Measurements from ENCODE around the gene JAK1. TPM values are rescaled to one million over a fixed set of nuclear protein-coding genes. Genes with fewer than 3 reads are reported as not detected.

The JAK1 gene
- total and polyA plus RNA-seq, 3 experiments from 2014 or later, result 106 to 300 (median 108) TPM

- Mint-ChIP-seq H3K27ac (no peak overlapping the region), H3K27me3 (no peaks in the 10 kb centered on the region), H3K9me3 (no peaks in the 10 kb centered on the region), H3K4me3 (no peak overlapping the region), H3K4me1 (peaks cover 11 to 56% (median 54%) of the 10 kb centered on the region in 3 donors), H3K36me3 (peaks cover 0 to 4% (median 1%) of the 10 kb centered on the region in 3 donors)
- ChIA-PET POLR2A (no interaction called here), CTCF (no interaction called here)
- DNase-seq, result no peak
- Histone ChIP-seq H3K27me3 (ENCODE audit: insufficient read depth, low read length, poor library complexity, severe bottlenecking) (no peaks in the 10 kb centered on the region), H3K4me1 (ENCODE audit: insufficient read depth, low read length) (peaks cover 93% of the 10 kb centered on the region), H3K9me3 (ENCODE audit: low read length) (no peaks in the 10 kb centered on the region), H3K36me3 (ENCODE audit: insufficient read depth, low read length) (no peaks in the 10 kb centered on the region), H3K27ac (ENCODE audit: low read depth, low read length) (no peak overlapping the region), H3K4me3 (ENCODE audit: low read length) (no peak overlapping the region)
These were observed 11.0 kb downstream of the JAK1 start for GRCh38 chr1:64955097-64956009.

DNA sequence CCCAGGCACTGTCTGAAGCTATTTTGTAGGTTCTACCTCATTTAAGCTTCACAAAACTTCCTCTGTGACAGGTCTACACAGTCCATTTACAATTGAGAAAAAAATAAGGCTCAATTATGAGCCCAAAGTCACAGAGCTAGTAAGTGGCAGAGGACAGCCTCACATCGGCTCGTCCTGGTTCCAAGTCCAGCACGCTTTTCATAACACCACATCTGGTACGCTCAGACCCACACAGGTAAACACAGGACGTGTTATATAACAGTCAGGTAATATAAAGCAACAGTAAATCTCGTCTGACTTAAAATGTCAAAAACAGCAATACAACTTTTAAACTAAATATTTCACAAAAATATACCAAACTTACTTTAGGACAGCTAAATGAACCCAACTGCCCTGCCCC, 13.1 kb downstream of the JAK1 start:
- H3K4me3 Mint-ChIP-seq, result no peak overlapping the region
- peaks cover 32 to 55% (median 49%) of the 10 kb centered on the region in 3 donors for H3K4me1 Mint-ChIP-seq
- H3K27ac Mint-ChIP-seq, result peak overlapping the region in 5 of 8 donors; percentile 29 to 39 (median 32)
- no peak overlapping the region for H3K27ac ChIP-seq (ENCODE audit: low read depth, low read length)
- H3K9me3 ChIP-seq (ENCODE audit: low read length), result no peaks in the 10 kb centered on the region
- no peaks in the 10 kb centered on the region for H3K27me3 ChIP-seq (ENCODE audit: insufficient read depth, low read length, poor library complexity, severe bottlenecking)
- H3K27me3 Mint-ChIP-seq, result no peaks in the 10 kb centered on the region
- H3K36me3 Mint-ChIP-seq, result peaks cover 0 to 4% (median 1%) of the 10 kb centered on the region in 3 donors
- H3K9me3 Mint-ChIP-seq, result no peaks in the 10 kb centered on the region
- ChIA-PET POLR2A (interaction anchor here (1.5 kb wide), 1 partner anchor 13 kb away, joined by 4 read pairs; the partner anchor contains the start of gene JAK1), CTCF (no interaction called here)
- H3K4me3 ChIP-seq (ENCODE audit: low read length), result no peak overlapping the region
- H3K36me3 ChIP-seq (ENCODE audit: insufficient read depth, low read length), result no peaks in the 10 kb centered on the region
- no peak for DNase-seq
- H3K4me1 ChIP-seq (ENCODE audit: insufficient read depth, low read length), result peaks cover 91% of the 10 kb centered on the region

- no peak overlapping the region for H3K4me3 ChIP-seq (ENCODE audit: low read length)
- Mint-ChIP-seq H3K4me1 (peaks cover 60 to 78% (median 67%) of the 10 kb centered on the region in 3 donors), H3K27ac (peak overlapping the region in 7 of 8 donors; percentile 6 to 75 (median 47)), H3K27me3 (no peaks in the 10 kb centered on the region), H3K36me3 (peaks cover 0 to 8% (median 0%) of the 10 kb centered on the region in 3 donors), H3K9me3 (no peaks in the 10 kb centered on the region), H3K4me3 (peak overlapping the region in 6 of 7 donors; percentile 10 to 62 (median 48))
- ChIA-PET CTCF (no interaction called here), POLR2A (interaction anchor here (0.8 kb wide), 1 partner anchor 16 kb away, joined by 4 read pairs; the partner anchor contains the start of gene JAK1)
- H3K4me1 ChIP-seq (ENCODE audit: insufficient read depth, low read length), result peaks cover 84% of the 10 kb centered on the region
- no peak overlapping the region for H3K27ac ChIP-seq (ENCODE audit: low read depth, low read length)
- H3K36me3 ChIP-seq (ENCODE audit: insufficient read depth, low read length), result no peaks in the 10 kb centered on the region
- no peak for DNase-seq
- H3K9me3 ChIP-seq (ENCODE audit: low read length), result no peaks in the 10 kb centered on the region
- H3K27me3 ChIP-seq (ENCODE audit: insufficient read depth, low read length, poor library complexity, severe bottlenecking), result no peaks in the 10 kb centered on the region
These were observed 16.0 kb downstream of the JAK1 start for GRCh38 chr1:64950284-64950809.

GRCh38 chr1:64948905-64949833, 17.2 kb downstream of the JAK1 start:
- Histone ChIP-seq H3K36me3 (ENCODE audit: insufficient read depth, low read length) (no peaks in the 10 kb centered on the region), H3K9me3 (ENCODE audit: low read length) (no peaks in the 10 kb centered on the region), H3K4me1 (ENCODE audit: insufficient read depth, low read length) (peaks cover 78% of the 10 kb centered on the region), H3K27ac (ENCODE audit: low read depth, low read length) (peak overlapping the region; percentile 17), H3K4me3 (ENCODE audit: low read length) (no peak overlapping the region), H3K27me3 (ENCODE audit: insufficient read depth, low read length, poor library complexity, severe bottlenecking) (no peaks in the 10 kb centered on the region)
- CTCF ChIA-PET, result no interaction called here
- no peak for DNase-seq
- POLR2A ChIA-PET, result interaction anchor here (0.8 kb wide), 1 partner anchor 17 kb away, joined by 4 read pairs; the partner anchor contains the start of gene JAK1
- Mint-ChIP-seq H3K27ac (peak overlapping the region; percentile 16 to 69 (median 61)), H3K27me3 (no peaks in the 10 kb centered on the region), H3K36me3 (peaks cover 0 to 15% (median 3%) of the 10 kb centered on the region in 3 donors), H3K4me1 (peaks cover 72 to 90% (median 76%) of the 10 kb centered on the region in 3 donors), H3K4me3 (peak overlapping the region in 6 of 7 donors; percentile 1 to 55 (median 26)), H3K9me3 (no peaks in the 10 kb centered on the region)

GRCh38 chr1:64948216-64948615, 18.1 kb downstream of the JAK1 start:
- Histone ChIP-seq H3K27ac (ENCODE audit: low read depth, low read length) (no peak overlapping the region), H3K27me3 (ENCODE audit: insufficient read depth, low read length, poor library complexity, severe bottlenecking) (no peaks in the 10 kb centered on the region), H3K36me3 (ENCODE audit: insufficient read depth, low read length) (no peaks in the 10 kb centered on the region), H3K4me1 (ENCODE audit: insufficient read depth, low read length) (peaks cover 73% of the 10 kb centered on the region), H3K4me3 (ENCODE audit: low read length) (no peak overlapping the region), H3K9me3 (ENCODE audit: low read length) (no peaks in the 10 kb centered on the region)
- Mint-ChIP-seq H3K9me3 (no peaks in the 10 kb centered on the region), H3K36me3 (peaks cover 0 to 15% (median 3%) of the 10 kb centered on the region in 3 donors), H3K27me3 (no peaks in the 10 kb centered on the region), H3K27ac (peak overlapping the region in 6 of 8 donors; percentile 30 to 69 (median 60)), H3K4me1 (peaks cover 78 to 94% (median 79%) of the 10 kb centered on the region in 3 donors), H3K4me3 (peak overlapping the region in 5 of 7 donors; percentile 2 to 27 (median 26))
- no peak for DNase-seq
- ChIA-PET CTCF (no interaction called here), POLR2A (no interaction called here)

DNA sequence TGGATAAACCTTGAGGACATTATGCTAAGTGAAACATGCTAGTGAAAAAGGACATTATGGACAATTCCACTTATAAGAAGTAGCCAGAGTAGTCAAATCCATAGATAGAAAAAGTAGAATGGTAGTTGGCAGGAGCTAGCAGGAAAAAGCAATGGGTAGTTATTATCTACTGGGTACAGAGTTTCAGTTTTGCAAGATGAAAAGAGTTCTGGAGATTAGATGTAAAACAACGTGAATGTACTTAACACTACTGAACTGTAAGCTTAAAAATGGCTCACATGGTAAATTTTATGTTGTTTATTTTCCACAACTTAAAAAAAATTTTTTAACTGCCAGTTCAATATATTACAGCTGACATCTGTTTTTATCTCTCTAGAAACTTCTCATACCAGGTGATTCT, 19.4 kb downstream of the JAK1 start:
- H3K27me3 ChIP-seq (ENCODE audit: insufficient read depth, low read length, poor library complexity, severe bottlenecking), result no peaks in the 10 kb centered on the region
- H3K36me3 ChIP-seq (ENCODE audit: insufficient read depth, low read length), result no peaks in the 10 kb centered on the region
- Mint-ChIP-seq H3K27ac (peak overlapping the region in 7 of 8 donors; percentile 28 to 84 (median 51)), H3K9me3 (no peaks in the 10 kb centered on the region), H3K36me3 (peaks cover 0 to 15% (median 3%) of the 10 kb centered on the region in 3 donors), H3K27me3 (no peaks in the 10 kb centered on the region), H3K4me1 (peaks cover 76 to 91% (median 90%) of the 10 kb centered on the region in 3 donors), H3K4me3 (peak overlapping the region in 5 of 7 donors; percentile 0 to 65 (median 41))
- ChIA-PET CTCF (no interaction called here), POLR2A (no interaction called here)
- no peak for DNase-seq
- peaks cover 73% of the 10 kb centered on the region for H3K4me1 ChIP-seq (ENCODE audit: insufficient read depth, low read length)
- no peaks in the 10 kb centered on the region for H3K9me3 ChIP-seq (ENCODE audit: low read length)
- no peak overlapping the region for H3K4me3 ChIP-seq (ENCODE audit: low read length)
- H3K27ac ChIP-seq (ENCODE audit: low read depth, low read length), result no peak overlapping the region

GRCh38 chr1:64944913-64945312, 21.4 kb downstream of the JAK1 start:
- CTCF ChIA-PET, result no interaction called here
- POLR2A ChIA-PET, result no interaction called here
- no peak overlapping the region for H3K4me3 ChIP-seq (ENCODE audit: low read length)
- Mint-ChIP-seq H3K27ac (peak overlapping the region in 2 of 8 donors; percentile 23 to 29), H3K4me3 (peak overlapping the region in 1 of 7 donors; percentile 9), H3K4me1 (peaks cover 78 to 92% (median 91%) of the 10 kb centered on the region in 3 donors), H3K27me3 (no peaks in the 10 kb centered on the region), H3K9me3 (no peaks in the 10 kb centered on the region), H3K36me3 (peaks cover 0 to 15% (median 6%) of the 10 kb centered on the region in 3 donors)
- DNase-seq, result no peak
- no peak overlapping the region for H3K27ac ChIP-seq (ENCODE audit: low read depth, low read length)
- H3K27me3 ChIP-seq (ENCODE audit: insufficient read depth, low read length, poor library complexity, severe bottlenecking), result no peaks in the 10 kb centered on the region
- H3K9me3 ChIP-seq (ENCODE audit: low read length), result no peaks in the 10 kb centered on the region
- peaks cover 74% of the 10 kb centered on the region for H3K4me1 ChIP-seq (ENCODE audit: insufficient read depth, low read length)
- no peaks in the 10 kb centered on the region for H3K36me3 ChIP-seq (ENCODE audit: insufficient read depth, low read length)

Measured in CD8-positive, alpha-beta memory T cell (primary cell).